HL-60/S4 treated with retinoic acid at 250 ng/mL for 4 days and 3 days (cell line): ENCODE data around the gene TBC1D22A.

Experiments
- in situ Hi-C: fragments of 300-500 bp; cut with MboI; formaldehyde crosslinking; loops from 2 replicates; pipeline ENCODE4 v1.7.0; 2022; ENCODE audit warnings: low sequenced_read_pairs

TBC1D22A gene

GRCh38 chr22:46737105-46737975 lies 25.1 kb upstream of the TBC1D22A start:
- in situ Hi-C loops, result no loop called here

GRCh38 chr22:46737976-46738646 lies 24.3 kb upstream of the TBC1D22A start, which contains the start of gene CERK:
Gene CERK, minus strand, starts transcription at chr22:46738252. Its CDS starts 104 bp downstream, at chr22:46738148.
- in situ Hi-C loops, result no loop called here

- in situ Hi-C loops, result no loop called here
Observed at GRCh38 chr22:46738647-46739093, 23.8 kb upstream of the TBC1D22A start.

GRCh38 chr22:46739094-46739870 lies 23.2 kb upstream of the TBC1D22A start:
- in situ Hi-C loops, result no loop called here

GRCh38 chr22:46740910-46741780 lies 21.3 kb upstream of the TBC1D22A start:
- in situ Hi-C loops, result no loop called here

- in situ Hi-C loops, result no loop called here
Observed at GRCh38 chr22:46741974-46742519, 20.4 kb upstream of the TBC1D22A start.

- in situ Hi-C loops, result no loop called here
Observed at GRCh38 chr22:46742576-46743221, 19.8 kb upstream of the TBC1D22A start.

- in situ Hi-C loops, result no loop called here
Observed at GRCh38 chr22:46744581-46744980, 17.9 kb upstream of the TBC1D22A start.

GRCh38 chr22:46746192-46746591 lies 16.3 kb upstream of the TBC1D22A start:
- in situ Hi-C loops, result no loop called here

GRCh38 chr22:46746620-46747019 lies 15.8 kb upstream of the TBC1D22A start:
- in situ Hi-C loops, result no loop called here

GRCh38 chr22:46747646-46748045 lies 14.8 kb upstream of the TBC1D22A start:
- in situ Hi-C loops, result no loop called here

- in situ Hi-C loops, result no loop called here
Observed at GRCh38 chr22:46748206-46748907, 14.1 kb upstream of the TBC1D22A start.

GRCh38 chr22:46748908-46749675 lies 13.4 kb upstream of the TBC1D22A start:
- in situ Hi-C loops, result no loop called here

- in situ Hi-C loops, result no loop called here
Observed at GRCh38 chr22:46749682-46750529, 12.5 kb upstream of the TBC1D22A start.

- in situ Hi-C loops, result no loop called here
Observed at GRCh38 chr22:46750530-46750800, 12.0 kb upstream of the TBC1D22A start.

GRCh38 chr22:46750863-46751443 lies 11.5 kb upstream of the TBC1D22A start:
- in situ Hi-C loops, result no loop called here
